WTC11 (cell line): ENCODE measurements around the gene CLEC4E. TPM values are rescaled to one million over a fixed set of nuclear protein-coding genes. Genes with fewer than 3 reads are reported as not detected.
A peak's percentile ranks its signal among the peaks of the same experiment; 100 is the strongest.
"Not testable (repeated sequence)": the region's sequence is repeated elsewhere in the genome, so short reads cannot be mapped to it uniquely, and the experiment has no call there.

Experiments
- ATAC-seq: fragments of 200-7000 bp; cut with Tn5 transposase; 2 replicates; pipeline ENCODE4 v1.10.0; 2021; ENCODE audit warnings: mild to moderate bottlenecking, moderate library complexity
- CTCF ChIA-PET: fragments of 300-600 bp; sonication (Branson Sonifier 250); formaldehyde crosslinking; loops from one replicate; lab custom pipeline; 2021; ENCODE audit warnings: antibody characterized with exemption; lab: Charles Lee
- POLR2A ChIA-PET: fragments of 350-600 bp; sonication (Branson Sonifier 250); formaldehyde crosslinking; loops from one replicate; lab custom pipeline; 2021; ENCODE audit warnings: antibody characterized with exemption; lab: Charles Lee
- DNase-seq: peaks from one replicate; pipeline ENCODE4 v3.0.0; 2021; ENCODE audit warnings: low spot score
- H3K27ac Mint-ChIP-seq: 2 replicates; pipeline ENCODE4 v1.8.0; 2021; ENCODE audit warnings: mixed read lengths
- H3K27me3 Mint-ChIP-seq: 2 replicates; pipeline ENCODE4 v1.8.0; 2021; ENCODE audit warnings: low read depth, mild to moderate bottlenecking, moderate library complexity, mixed read lengths
- H3K36me3 Mint-ChIP-seq: 2 replicates; pipeline ENCODE4 v1.8.0; 2021; ENCODE audit warnings: mixed read lengths
- H3K4me1 Mint-ChIP-seq: 2 replicates; pipeline ENCODE4 v1.8.0; 2022; ENCODE audit warnings: mixed read lengths
- H3K4me3 Mint-ChIP-seq: 2 replicates; pipeline ENCODE4 v1.8.0; 2021; ENCODE audit warnings: mild to moderate bottlenecking, moderate library complexity, mixed read lengths
- H3K9me3 Mint-ChIP-seq: 2 replicates; pipeline ENCODE4 v1.8.0; 2021; ENCODE audit warnings: mixed read lengths
- ATF3 ChIP-seq: sonication (generic); formaldehyde crosslinking; conservative IDR thresholded peaks from 2 replicates; pipeline ENCODE4 v1.8.1; 2022; ENCODE audit warnings: mild to moderate bottlenecking, missing genetic modification reagents
- ATF6 ChIP-seq: sonication (generic); formaldehyde crosslinking; IDR thresholded peaks from 2 replicates; pipeline ENCODE4 v1.8.1; 2023; ENCODE audit warnings: mild to moderate bottlenecking, missing genetic modification reagents
- ERG ChIP-seq: fragments of 250-450 bp; sonication (Bioruptor Pico); IDR thresholded peaks from 2 replicates; pipeline ENCODE4 v1.8.0; 2021; ENCODE audit warnings: mild to moderate bottlenecking
- ETV6 ChIP-seq: sonication (generic); formaldehyde crosslinking; IDR thresholded peaks from 2 replicates; pipeline ENCODE4 v1.8.1; 2022; ENCODE audit warnings: mild to moderate bottlenecking, missing genetic modification reagents
- JAZF1 ChIP-seq: fragments of 250-450 bp; sonication (Bioruptor Pico); IDR thresholded peaks from 2 replicates; pipeline ENCODE4 v1.9.0; 2021; ENCODE audit warnings: moderate library complexity, mild to moderate bottlenecking, inconsistent platforms
- MLX ChIP-seq: sonication (generic); formaldehyde crosslinking; IDR thresholded peaks from 2 replicates; pipeline ENCODE4 v1.8.1; 2023; ENCODE audit warnings: mild to moderate bottlenecking, missing genetic modification reagents, moderate library complexity
- MXD4 ChIP-seq: fragments of 250-450 bp; sonication (Bioruptor Pico); IDR thresholded peaks from 2 replicates; pipeline ENCODE4 v1.8.0; 2021; ENCODE audit warnings: mild to moderate bottlenecking, moderate library complexity, borderline replicate concordance
- NFE2L1 ChIP-seq: sonication (generic); formaldehyde crosslinking; IDR thresholded peaks from 2 replicates; pipeline ENCODE4 v1.8.1; 2023; ENCODE audit warnings: missing genetic modification reagents
- NFYB ChIP-seq: sonication (generic); formaldehyde crosslinking; conservative IDR thresholded peaks from 2 replicates; pipeline ENCODE4 v1.8.0; 2022; ENCODE audit warnings: low read depth, missing genetic modification reagents
- NR1H2 ChIP-seq: sonication (generic); formaldehyde crosslinking; IDR thresholded peaks from 2 replicates; pipeline ENCODE4 v1.9.0; 2021; ENCODE audit warnings: mild to moderate bottlenecking, moderate library complexity, missing genetic modification reagents
- NR2C2 ChIP-seq: sonication (generic); formaldehyde crosslinking; IDR thresholded peaks from 2 replicates; pipeline ENCODE4 v1.8.0; 2022; ENCODE audit warnings: mild to moderate bottlenecking, missing genetic modification reagents
- OVOL2 ChIP-seq: fragments of 250-450 bp; sonication (Bioruptor Pico); IDR thresholded peaks from 2 replicates; pipeline ENCODE4 v1.9.0; 2021; ENCODE audit warnings: mild to moderate bottlenecking, borderline replicate concordance
- PRDM15 ChIP-seq: sonication (generic); formaldehyde crosslinking; IDR thresholded peaks from 2 replicates; pipeline ENCODE4 v1.8.0; 2022; ENCODE audit warnings: missing genetic modification reagents
- STAT6 ChIP-seq: sonication (generic); formaldehyde crosslinking; conservative IDR thresholded peaks from 2 replicates; pipeline ENCODE4 v1.8.1; 2023; ENCODE audit warnings: mild to moderate bottlenecking, low read depth, missing genetic modification reagents, moderate library complexity
- ZBTB21 ChIP-seq: sonication (generic); formaldehyde crosslinking; IDR thresholded peaks from 2 replicates; pipeline ENCODE4 v1.8.1; 2023; ENCODE audit warnings: mild to moderate bottlenecking, missing genetic modification reagents, borderline replicate concordance
- ZMAT4 ChIP-seq: fragments of 250-450 bp; sonication (Bioruptor Pico); IDR thresholded peaks from 2 replicates; pipeline ENCODE4 v1.9.0; 2021; ENCODE audit warnings: mild to moderate bottlenecking
- ZNF396 ChIP-seq: fragments of 250-450 bp; sonication (Bioruptor Pico); IDR thresholded peaks from 2 replicates; pipeline ENCODE4 v1.8.0; 2021; ENCODE audit warnings: mild to moderate bottlenecking, moderate library complexity, borderline replicate concordance
- ZNF425 ChIP-seq: fragments of 250-450 bp; sonication (Bioruptor Pico); conservative IDR thresholded peaks from 2 replicates; pipeline ENCODE4 v1.9.0; 2021; ENCODE audit warnings: mild to moderate bottlenecking
- total RNA-seq: library from RNA; stranded (reverse); gene quantifications from 3 replicates; pipeline ENCODE4 v1.2.3, GENCODE V29; 2021

CLEC4E gene
- total RNA-seq, 1 experiment from 2014 or later: not detected

GRCh38 chr12:8566525-8566924, 25.8 kb upstream of the CLEC4E start:
- Mint-ChIP-seq H3K4me1 (peaks cover 35% of the 10 kb centered on the region), H3K4me3 (no peak overlapping the region), H3K36me3 (peaks cover 21% of the 10 kb centered on the region), H3K27me3 (peaks cover 4% of the 10 kb centered on the region; the same call in 1 of the 2 replicates), H3K9me3 (peaks cover 23% of the 10 kb centered on the region), H3K27ac (no peak overlapping the region)
- TF ChIP-seq NR1H2 (no peak), ERG (CRISPR knock-in tag) (no peak)
- ChIA-PET CTCF (interaction anchor here (0.6 to 1.5 kb wide), 2 partner anchors 22 to 38 kb away, joined by 3 to 7 read pairs; no protein-coding TSS in a partner anchor), POLR2A (no interaction called here)
- DNase-seq: no peak
- no peak for ATAC-seq

GRCh38 chr12:8566052-8566451, 25.3 kb upstream of the CLEC4E start:
- DNase-seq, H3K4me3 Mint-ChIP-seq, ATAC-seq, H3K27ac Mint-ChIP-seq, H3K27me3 Mint-ChIP-seq, POLR2A ChIA-PET: not testable (repeated sequence)
- peaks cover 28% of the 10 kb centered on the region for H3K9me3 Mint-ChIP-seq
- CTCF ChIA-PET: interaction anchor here (0.6 to 1.5 kb wide), 3 partner anchors 22 to 38 kb away, joined by 3 to 7 read pairs (median 3); no protein-coding TSS in a partner anchor
- H3K4me1 Mint-ChIP-seq: peaks cover 35% of the 10 kb centered on the region
- peaks cover 25% of the 10 kb centered on the region for H3K36me3 Mint-ChIP-seq

- peaks cover 4% of the 10 kb centered on the region; the same call in 1 of the 2 replicates for H3K27me3 Mint-ChIP-seq
- peaks cover 34% of the 10 kb centered on the region for H3K9me3 Mint-ChIP-seq
- peaks cover 31% of the 10 kb centered on the region for H3K36me3 Mint-ChIP-seq
- peaks cover 35% of the 10 kb centered on the region for H3K4me1 Mint-ChIP-seq
- H3K4me3 Mint-ChIP-seq: no peak overlapping the region
- POLR2A ChIA-PET: interaction anchor here (0.7 kb wide), 1 partner anchor 360 kb away, joined by 3 read pairs; no protein-coding TSS in a partner anchor
- DNase-seq: peak; percentile 48
- CTCF ChIA-PET: interaction anchor here (0.7 to 1.3 kb wide), 2 partner anchors 14 to 25 kb away, joined by 3 read pairs; no protein-coding TSS in a partner anchor
- peak; percentile 54 for ATAC-seq
- H3K27ac Mint-ChIP-seq: no peak overlapping the region
- TF ChIP-seq ZNF396 (CRISPR knock-in tag) (no peak), ZNF425 (no peak), ZMAT4 (CRISPR knock-in tag) (no peak), JAZF1 (CRISPR knock-in tag) (no peak), ATF3 (CRISPR knock-in tag) (no peak), OVOL2 (CRISPR knock-in tag) (no peak), MXD4 (CRISPR knock-in tag) (no peak), NFYB (no peak), PRDM15 (no peak), ATF6 (no peak), ETV6 (CRISPR knock-in tag) (no peak), ZBTB21 (no peak), STAT6 (CRISPR knock-in tag) (no peak), NFE2L1 (no peak), NR2C2 (CRISPR knock-in tag) (no peak), MLX (no peak)
These were observed 24.0 kb upstream of the CLEC4E start for GRCh38 chr12:8564656-8565055.
